Type B pancreatic cell (in vitro differentiated cells): ENCODE measurements around the gene GGACT. TPM values are rescaled to one million over a fixed set of nuclear protein-coding genes. Genes with fewer than 3 reads are reported as not detected.
A peak's percentile ranks its signal among the peaks of the same experiment; 100 is the strongest.

ENCODE experiments used
- DNase-seq: peaks from one replicate; pipeline ENCODE4 v3.0.0; 2021; ENCODE audit warnings: mixed read lengths; ENCODE audit not compliant: unreplicated experiment; ENCODE audit errors: extremely low spot score
- H3K27ac Mint-ChIP-seq: 2 replicates; pipeline ENCODE4 v1.8.0; 2021; ENCODE audit warnings: mild to moderate bottlenecking, mixed read lengths
- H3K27me3 Mint-ChIP-seq: 2 replicates; pipeline ENCODE4 v1.8.0; 2021; ENCODE audit warnings: mixed read lengths
- H3K36me3 Mint-ChIP-seq: 2 replicates; pipeline ENCODE4 v1.8.0; 2021; ENCODE audit warnings: mixed read lengths
- H3K4me1 Mint-ChIP-seq: one replicate; pipeline ENCODE4 v1.8.0; 2021; ENCODE audit warnings: mixed read lengths; ENCODE audit not compliant: unreplicated experiment
- H3K4me3 Mint-ChIP-seq: 2 replicates; pipeline ENCODE4 v1.8.0; 2021; ENCODE audit warnings: mild to moderate bottlenecking, mixed read lengths
- H3K9me3 Mint-ChIP-seq: 2 replicates; pipeline ENCODE4 v1.8.0; 2021; ENCODE audit warnings: mixed read lengths
- total RNA-seq: library from RNA; stranded (reverse); gene quantifications from 2 replicates; pipeline ENCODE4 v1.2.1, GENCODE V29; 2021; ENCODE audit warnings: low replicate concordance
- TF ChIP-seq, protein P1 (sequence below): fragments of 200-600 bp; sonication (generic); conservative IDR thresholded peaks from 2 replicates; pipeline ENCODE4 v1.5.0; 2021; ENCODE audit warnings: antibody characterized with exemption, mild to moderate bottlenecking

Gene GGACT
- total RNA-seq, 1 donor from 2014 or later: 5.9 TPM

DNA sequence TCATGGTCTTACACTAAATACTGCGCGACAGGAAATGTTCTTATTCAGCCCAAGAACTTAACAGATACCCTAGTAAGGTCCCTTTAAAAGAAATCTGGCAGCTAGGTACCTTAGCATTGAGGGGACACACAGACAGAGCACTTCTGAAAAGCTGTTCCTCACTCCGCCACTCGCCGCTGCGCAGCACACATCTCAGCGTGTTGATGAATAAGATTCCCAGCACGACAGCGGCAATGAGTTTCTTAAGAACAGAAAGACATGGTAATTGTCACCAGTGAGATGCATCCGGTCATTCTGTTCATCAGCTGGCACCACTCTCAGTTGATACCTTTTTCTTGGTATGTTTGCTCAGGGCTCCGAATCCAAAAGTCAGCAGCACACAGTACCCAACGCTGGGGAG, 46.1 kb upstream of the GGACT start:
- no peaks in the 10 kb centered on the region for H3K27me3 Mint-ChIP-seq
- TF ChIP-seq, protein P1, sequence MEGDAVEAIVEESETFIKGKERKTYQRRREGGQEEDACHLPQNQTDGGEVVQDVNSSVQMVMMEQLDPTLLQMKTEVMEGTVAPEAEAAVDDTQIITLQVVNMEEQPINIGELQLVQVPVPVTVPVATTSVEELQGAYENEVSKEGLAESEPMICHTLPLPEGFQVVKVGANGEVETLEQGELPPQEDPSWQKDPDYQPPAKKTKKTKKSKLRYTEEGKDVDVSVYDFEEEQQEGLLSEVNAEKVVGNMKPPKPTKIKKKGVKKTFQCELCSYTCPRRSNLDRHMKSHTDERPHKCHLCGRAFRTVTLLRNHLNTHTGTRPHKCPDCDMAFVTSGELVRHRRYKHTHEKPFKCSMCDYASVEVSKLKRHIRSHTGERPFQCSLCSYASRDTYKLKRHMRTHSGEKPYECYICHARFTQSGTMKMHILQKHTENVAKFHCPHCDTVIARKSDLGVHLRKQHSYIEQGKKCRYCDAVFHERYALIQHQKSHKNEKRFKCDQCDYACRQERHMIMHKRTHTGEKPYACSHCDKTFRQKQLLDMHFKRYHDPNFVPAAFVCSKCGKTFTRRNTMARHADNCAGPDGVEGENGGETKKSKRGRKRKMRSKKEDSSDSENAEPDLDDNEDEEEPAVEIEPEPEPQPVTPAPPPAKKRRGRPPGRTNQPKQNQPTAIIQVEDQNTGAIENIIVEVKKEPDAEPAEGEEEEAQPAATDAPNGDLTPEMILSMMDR: no peak
- H3K36me3 Mint-ChIP-seq: peaks cover 50% of the 10 kb centered on the region
- peaks cover 25% of the 10 kb centered on the region for H3K4me1 Mint-ChIP-seq
- no peak overlapping the region for H3K4me3 Mint-ChIP-seq
- no peaks in the 10 kb centered on the region for H3K9me3 Mint-ChIP-seq
- no peak overlapping the region for H3K27ac Mint-ChIP-seq
- DNase-seq: no peak

DNA sequence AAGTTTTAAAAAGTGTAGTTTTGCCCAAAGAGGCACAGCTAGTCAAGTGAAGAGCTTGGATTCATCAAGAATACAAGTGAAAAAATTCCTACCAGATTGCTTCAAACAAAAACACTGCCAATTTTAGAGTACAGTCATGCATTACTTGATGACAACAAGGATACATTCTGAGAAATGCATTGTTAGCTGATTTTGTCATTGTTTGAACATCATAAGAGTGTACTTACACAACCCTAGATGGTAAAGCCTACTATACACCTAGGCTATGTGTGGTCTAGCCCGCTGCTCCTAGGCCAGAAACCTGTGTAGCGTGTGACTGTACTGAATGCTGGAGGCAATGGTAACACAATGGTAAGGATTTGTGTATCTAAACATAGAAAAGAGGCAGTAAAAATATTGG, 44.9 kb upstream of the GGACT start:
- H3K4me3 Mint-ChIP-seq: no peak overlapping the region
- H3K27me3 Mint-ChIP-seq: no peaks in the 10 kb centered on the region
- no peak for DNase-seq
- TF ChIP-seq, protein P1: no peak
- H3K4me1 Mint-ChIP-seq: peaks cover 26% of the 10 kb centered on the region
- no peaks in the 10 kb centered on the region for H3K9me3 Mint-ChIP-seq
- peaks cover 60% of the 10 kb centered on the region for H3K36me3 Mint-ChIP-seq
- no peak overlapping the region for H3K27ac Mint-ChIP-seq

DNA sequence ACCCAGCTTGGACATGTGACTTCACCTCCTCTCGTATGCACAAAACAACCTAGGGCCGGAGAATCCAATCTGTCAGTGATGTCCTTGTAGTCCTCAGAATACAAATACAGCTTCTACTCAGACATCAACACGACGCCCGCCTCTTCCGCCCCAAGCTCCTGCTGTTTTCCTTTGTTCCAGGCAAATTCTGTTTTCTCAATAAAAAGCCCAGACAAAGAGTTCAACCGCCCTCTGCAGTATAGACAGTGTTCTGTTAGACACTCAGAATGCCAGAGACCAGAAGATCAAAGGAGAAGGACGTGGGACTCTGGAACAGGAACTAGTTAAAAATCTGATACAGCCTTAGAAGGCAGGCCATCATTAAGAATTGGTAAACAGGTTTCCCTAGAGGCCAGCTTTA, 42.0 kb upstream of the GGACT start:
- Mint-ChIP-seq H3K9me3 (no peaks in the 10 kb centered on the region), H3K27me3 (no peaks in the 10 kb centered on the region), H3K4me1 (peaks cover 28% of the 10 kb centered on the region), H3K36me3 (peaks cover 63% of the 10 kb centered on the region), H3K4me3 (peak overlapping the region; percentile 44), H3K27ac (peak overlapping the region; percentile 38)
- no peak for DNase-seq
- TF ChIP-seq, protein P1: peak; percentile 25

DNA sequence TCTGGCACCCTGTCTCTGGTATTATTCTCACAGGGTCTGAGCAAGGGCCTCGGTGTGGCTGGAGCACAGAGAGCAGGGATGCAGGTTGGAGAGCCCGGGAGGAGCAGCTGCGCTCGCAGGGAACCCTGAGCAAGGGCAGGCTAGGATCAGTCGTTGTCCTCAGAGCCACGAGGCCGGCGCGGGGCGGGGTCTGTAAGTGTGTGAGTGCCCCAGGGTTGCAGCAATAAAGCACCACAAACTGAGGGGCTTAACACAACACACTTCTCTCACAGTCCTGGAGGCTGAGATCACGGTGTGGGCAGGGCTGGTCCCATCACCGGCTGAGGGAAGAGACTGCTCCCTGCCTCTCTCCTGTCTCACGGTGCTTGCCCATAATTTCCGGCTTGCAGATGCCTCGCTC, 38.5 kb upstream of the GGACT start:
- Mint-ChIP-seq H3K9me3 (no peaks in the 10 kb centered on the region), H3K4me3 (no peak overlapping the region), H3K4me1 (peaks cover 27% of the 10 kb centered on the region), H3K36me3 (peaks cover 67% of the 10 kb centered on the region), H3K27me3 (no peaks in the 10 kb centered on the region), H3K27ac (no peak overlapping the region)
- no peak for DNase-seq
- TF ChIP-seq, protein P1: no peak

DNA sequence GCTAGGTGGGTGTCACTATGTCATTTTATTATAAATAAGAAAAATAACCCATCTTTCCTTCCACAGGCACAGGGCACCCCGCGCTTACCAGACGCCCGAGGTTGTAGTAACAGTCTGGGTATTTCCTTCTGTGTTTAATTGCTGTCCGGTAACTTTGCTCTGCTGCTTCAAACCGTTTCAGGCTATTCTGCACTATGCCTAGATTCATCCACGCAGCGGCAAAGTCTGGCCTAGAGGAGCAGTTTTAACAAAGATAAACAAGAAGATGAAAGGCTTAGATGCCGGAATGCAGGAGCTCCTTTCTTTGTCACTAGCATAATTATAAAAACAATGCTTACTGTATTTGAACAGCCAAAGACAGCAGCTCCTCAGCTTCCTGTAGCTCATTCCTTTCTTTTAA, 36.9 kb upstream of the GGACT start:
- H3K9me3 Mint-ChIP-seq: no peaks in the 10 kb centered on the region
- TF ChIP-seq, protein P1: no peak
- no peaks in the 10 kb centered on the region for H3K27me3 Mint-ChIP-seq
- H3K36me3 Mint-ChIP-seq: peaks cover 74% of the 10 kb centered on the region
- DNase-seq: no peak
- no peak overlapping the region for H3K27ac Mint-ChIP-seq
- peaks cover 15% of the 10 kb centered on the region for H3K4me1 Mint-ChIP-seq
- H3K4me3 Mint-ChIP-seq: no peak overlapping the region

DNA sequence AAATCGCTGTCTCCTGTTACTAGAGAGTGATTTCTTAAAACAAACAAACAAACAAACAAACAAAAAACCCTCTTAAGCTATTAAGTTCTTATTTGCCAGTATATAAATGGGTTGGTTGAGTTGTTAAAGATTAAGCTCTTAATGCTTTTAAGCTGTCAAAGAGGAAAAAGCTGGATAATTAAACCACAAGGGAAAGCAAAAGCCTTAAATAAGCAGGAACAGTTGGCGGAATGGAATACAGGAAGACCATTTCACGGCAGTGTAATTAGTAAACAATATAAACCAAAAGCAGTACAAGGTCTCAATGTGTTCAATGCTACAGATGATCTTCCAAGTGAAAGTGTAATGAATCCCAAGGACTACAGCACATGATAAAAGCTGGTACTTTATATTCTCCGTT, 32.2 kb upstream of the GGACT start:
- DNase-seq: no peak
- no peak overlapping the region for H3K4me3 Mint-ChIP-seq
- peaks cover 11% of the 10 kb centered on the region for H3K9me3 Mint-ChIP-seq
- peaks cover 50% of the 10 kb centered on the region for H3K36me3 Mint-ChIP-seq
- H3K27me3 Mint-ChIP-seq: no peaks in the 10 kb centered on the region
- peaks cover 3% of the 10 kb centered on the region for H3K4me1 Mint-ChIP-seq
- H3K27ac Mint-ChIP-seq: no peak overlapping the region
- TF ChIP-seq, protein P1: no peak
